ENCODE measurements around the gene HNRNPA2B1.
"Not testable (repeated sequence)": the region's sequence is repeated elsewhere in the genome, so short reads cannot be mapped to it uniquely, and the experiment has no call there.

HNRNPA2B1 gene

GRCh38 chr7:26188957-26189541 is 11.5 kb downstream of the HNRNPA2B1 start:
- peaks cover 64% of the 10 kb centered on the region for H3K36me3 ChIP-seq (ENCODE audit: control insufficient read depth, low read depth, low read length)
- no peaks in the 10 kb centered on the region for H3K27me3 ChIP-seq (ENCODE audit: control insufficient read depth, insufficient read depth, low read length)
- no peak overlapping the region for H3K9ac ChIP-seq (ENCODE audit: low read length)
- H3K4me3 ChIP-seq (ENCODE audit: low read length), result no peak overlapping the region
- no peak overlapping the region for H3K27ac ChIP-seq (ENCODE audit: low read length)
- no peaks in the 10 kb centered on the region for H3K4me1 ChIP-seq (ENCODE audit: control insufficient read depth, low read depth, low read length)
- H3K9me3 ChIP-seq (ENCODE audit: control insufficient read depth, low read depth, low read length), result no peaks in the 10 kb centered on the region

GRCh38 chr7:26188206-26188956 is 12.2 kb downstream of the HNRNPA2B1 start:
- peak overlapping the region; percentile 78 for H3K27ac ChIP-seq (ENCODE audit: low read length)

GRCh38 chr7:26187380-26188205 is 13.0 kb downstream of the HNRNPA2B1 start:
- peak overlapping the region; percentile 54 for H3K9ac ChIP-seq (ENCODE audit: low read length)
- H3K27ac ChIP-seq (ENCODE audit: low read length), result peak overlapping the region; percentile 78
- H3K4me3 ChIP-seq (ENCODE audit: low read length), result no peak overlapping the region
- H3K4me1 ChIP-seq (ENCODE audit: control insufficient read depth, low read depth, low read length), result no peaks in the 10 kb centered on the region
- no peaks in the 10 kb centered on the region for H3K27me3 ChIP-seq (ENCODE audit: control insufficient read depth, insufficient read depth, low read length)
- peaks cover 52% of the 10 kb centered on the region for H3K36me3 ChIP-seq (ENCODE audit: control insufficient read depth, low read depth, low read length)
- no peaks in the 10 kb centered on the region for H3K9me3 ChIP-seq (ENCODE audit: control insufficient read depth, low read depth, low read length)

More at GRCh38 chr7:26188206-26188956, 12.2 kb downstream of the HNRNPA2B1 start:
- Histone ChIP-seq H3K27me3 (ENCODE audit: control insufficient read depth, insufficient read depth, low read length) (no peaks in the 10 kb centered on the region), H3K9ac (ENCODE audit: low read length) (peak overlapping the region; percentile 54), H3K36me3 (ENCODE audit: control insufficient read depth, low read depth, low read length) (peaks cover 59% of the 10 kb centered on the region), H3K4me3 (ENCODE audit: low read length) (no peak overlapping the region), H3K4me1 (ENCODE audit: control insufficient read depth, low read depth, low read length) (no peaks in the 10 kb centered on the region), H3K9me3 (ENCODE audit: control insufficient read depth, low read depth, low read length) (no peaks in the 10 kb centered on the region)

GRCh38 chr7:26186364-26187311 is 13.9 kb downstream of the HNRNPA2B1 start:
- Histone ChIP-seq H3K27ac (ENCODE audit: low read length) (no peak overlapping the region), H3K9ac (ENCODE audit: low read length) (no peak overlapping the region), H3K4me3 (ENCODE audit: low read length) (no peak overlapping the region), H3K27me3 (ENCODE audit: control insufficient read depth, insufficient read depth, low read length) (no peaks in the 10 kb centered on the region), H3K9me3 (ENCODE audit: control insufficient read depth, low read depth, low read length) (no peaks in the 10 kb centered on the region), H3K36me3 (ENCODE audit: control insufficient read depth, low read depth, low read length) (peaks cover 42% of the 10 kb centered on the region), H3K4me1 (ENCODE audit: control insufficient read depth, low read depth, low read length) (no peaks in the 10 kb centered on the region)

- no peaks in the 10 kb centered on the region for H3K4me1 ChIP-seq (ENCODE audit: control insufficient read depth, low read depth, low read length)
- H3K27me3 ChIP-seq (ENCODE audit: control insufficient read depth, insufficient read depth, low read length), result no peaks in the 10 kb centered on the region
- H3K4me3 ChIP-seq (ENCODE audit: low read length), result no peak overlapping the region
- peaks cover 36% of the 10 kb centered on the region for H3K36me3 ChIP-seq (ENCODE audit: control insufficient read depth, low read depth, low read length)
- H3K9me3 ChIP-seq (ENCODE audit: control insufficient read depth, low read depth, low read length), result no peaks in the 10 kb centered on the region
- H3K27ac ChIP-seq (ENCODE audit: low read length), result no peak overlapping the region
- H3K9ac ChIP-seq (ENCODE audit: low read length), result no peak overlapping the region
Observed at GRCh38 chr7:26185844-26186180, 14.7 kb downstream of the HNRNPA2B1 start.

GRCh38 chr7:26185131-26185843 is 15.3 kb downstream of the HNRNPA2B1 start:
- H3K9me3 ChIP-seq (ENCODE audit: control insufficient read depth, low read depth, low read length), result no peaks in the 10 kb centered on the region
- H3K27me3 ChIP-seq (ENCODE audit: control insufficient read depth, insufficient read depth, low read length), result no peaks in the 10 kb centered on the region
- H3K27ac ChIP-seq (ENCODE audit: low read length), result no peak overlapping the region
- H3K4me3 ChIP-seq (ENCODE audit: low read length), result no peak overlapping the region
- H3K4me1 ChIP-seq (ENCODE audit: control insufficient read depth, low read depth, low read length), result no peaks in the 10 kb centered on the region
- peaks cover 31% of the 10 kb centered on the region for H3K36me3 ChIP-seq (ENCODE audit: control insufficient read depth, low read depth, low read length)
- no peak overlapping the region for H3K9ac ChIP-seq (ENCODE audit: low read length)

GRCh38 chr7:26184281-26185101 is 16.1 kb downstream of the HNRNPA2B1 start:
- H3K4me1 ChIP-seq (ENCODE audit: control insufficient read depth, low read depth, low read length); H3K27ac ChIP-seq (ENCODE audit: low read length): not testable (repeated sequence)

GRCh38 chr7:26183545-26184280 is 16.8 kb downstream of the HNRNPA2B1 start:
- Histone ChIP-seq H3K36me3 (ENCODE audit: control insufficient read depth, low read depth, low read length) (peaks cover 15% of the 10 kb centered on the region), H3K9me3 (ENCODE audit: control insufficient read depth, low read depth, low read length) (no peaks in the 10 kb centered on the region), H3K4me3 (ENCODE audit: low read length) (no peak overlapping the region), H3K4me1 (ENCODE audit: control insufficient read depth, low read depth, low read length) (no peaks in the 10 kb centered on the region), H3K27me3 (ENCODE audit: control insufficient read depth, insufficient read depth, low read length) (no peaks in the 10 kb centered on the region), H3K27ac (ENCODE audit: low read length) (no peak overlapping the region), H3K9ac (ENCODE audit: low read length) (no peak overlapping the region)

More at GRCh38 chr7:26184281-26185101, 16.1 kb downstream of the HNRNPA2B1 start:
- H3K27me3 ChIP-seq (ENCODE audit: control insufficient read depth, insufficient read depth, low read length); H3K9me3 ChIP-seq (ENCODE audit: control insufficient read depth, low read depth, low read length); H3K9ac ChIP-seq (ENCODE audit: low read length); H3K4me3 ChIP-seq (ENCODE audit: low read length): not testable (repeated sequence)
- H3K36me3 ChIP-seq (ENCODE audit: control insufficient read depth, low read depth, low read length), result peaks cover 23% of the 10 kb centered on the region

GRCh38 chr7:26182706-26183105 is 17.8 kb downstream of the HNRNPA2B1 start:
- Histone ChIP-seq H3K9me3 (ENCODE audit: control insufficient read depth, low read depth, low read length) (no peaks in the 10 kb centered on the region), H3K4me1 (ENCODE audit: control insufficient read depth, low read depth, low read length) (no peaks in the 10 kb centered on the region), H3K36me3 (ENCODE audit: control insufficient read depth, low read depth, low read length) (peaks cover 19% of the 10 kb centered on the region), H3K9ac (ENCODE audit: low read length) (no peak overlapping the region), H3K4me3 (ENCODE audit: low read length) (no peak overlapping the region), H3K27me3 (ENCODE audit: control insufficient read depth, insufficient read depth, low read length) (no peaks in the 10 kb centered on the region), H3K27ac (ENCODE audit: low read length) (no peak overlapping the region)

All from iPS-18a (cell line).